ENCODE measurements around the gene GPR183. TPM values are rescaled to one million over a fixed set of nuclear protein-coding genes. Genes with fewer than 3 reads are reported as not detected.

The GPR183 gene
- total and polyA plus RNA-seq, 2 of the 8 experiments (the other 6 are each of a cell fraction or from before 2014, with no cell fraction given) = not detected

- no peak for TF ChIP-seq CEBPB (IDR thresholded peaks at IDR 0.05; ENCODE audit: low read depth, low read length)
- no peak for TF ChIP-seq SUZ12 (IDR thresholded peaks at IDR 0.05; ENCODE audit: low read length)
- TF ChIP-seq SP2 (IDR thresholded peaks at IDR 0.05; ENCODE audit: low read length) = no peak
- TF ChIP-seq CTBP2 (IDR thresholded peaks at IDR 0.05; ENCODE audit: borderline replicate concordance, insufficient read depth, insufficient read length, low read length) = no peak
- no peak for TF ChIP-seq TBP (IDR thresholded peaks at IDR 0.05; ENCODE audit: low read depth, low read length)
Measured at GRCh38 chr13:99268822-99269221, 38.4 kb downstream of the GPR183 start (continued).
